GM23338 (cell line): ENCODE results near the gene DCAF11.

Experiments
- CTCF ChIP-seq, 2 experiments: fragments of 200-600 bp in 1 of 2; sonication (generic) in 1 of 2; conservative IDR thresholded peaks; 2 replicates each; pipeline versions ENCODE4 v1.5.1 to v1.6.1; 2016 to 2017; ENCODE audit warnings: antibody characterized with exemption in 2 of 2, low read depth in 2 of 2, mild to moderate bottlenecking in 2 of 2, moderate library complexity in 1 of 2
- ETS1 ChIP-seq: IDR thresholded peaks from 2 replicates; pipeline ENCODE4 v1.6.1; 2016; ENCODE audit warnings: antibody characterized with exemption
- EZH2 ChIP-seq: fragments of 200-600 bp; sonication (generic); IDR thresholded peaks from one replicate; pipeline ENCODE4 v1.8.0; 2017; ENCODE audit warnings: antibody characterized with exemption, mild to moderate bottlenecking, low read depth; ENCODE audit not compliant: unreplicated experiment
- POLR2AphosphoS5 ChIP-seq: IDR thresholded peaks from 2 replicates; pipeline ENCODE4 v1.6.1; 2016; ENCODE audit warnings: antibody characterized with exemption, low read depth

GRCh38 chr14:24110523-24110922, 4.1 kb upstream of the DCAF11 start:
- TF ChIP-seq CTCF (conservative IDR thresholded peaks at IDR 0.05; ENCODE audit: low read depth in 2 of 2): no peak
- no peak for TF ChIP-seq EZH2
- no peak for TF ChIP-seq ETS1
- no peak for TF ChIP-seq POLR2AphosphoS5
